ENCODE results near the gene SYNPO2.
"Not testable (repeated sequence)": the region's sequence is repeated elsewhere in the genome, so short reads cannot be mapped to it uniquely, and the experiment has no call there.

SYNPO2 gene

DNA sequence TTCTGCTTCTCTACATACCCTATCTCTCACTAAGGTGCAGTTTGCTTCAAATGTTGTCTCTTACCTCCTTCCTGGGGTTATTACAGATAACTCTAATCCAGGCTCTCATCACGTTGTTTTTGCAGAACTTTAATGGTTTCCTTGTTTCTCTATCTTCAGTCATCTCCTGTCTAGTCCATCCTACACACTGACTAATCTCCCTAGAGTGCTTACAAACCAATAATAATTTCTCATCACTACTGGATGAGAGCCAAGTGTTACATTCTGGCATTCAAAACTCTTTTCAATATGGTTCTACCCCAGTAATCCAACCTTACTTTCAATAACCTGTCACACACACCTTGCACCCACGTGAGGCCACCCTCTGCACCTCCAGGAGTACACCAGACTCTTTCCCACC, 86.1 kb downstream of the SYNPO2 start:
- no peak for DNase-seq (ENCODE audit: low spot score)

DNA sequence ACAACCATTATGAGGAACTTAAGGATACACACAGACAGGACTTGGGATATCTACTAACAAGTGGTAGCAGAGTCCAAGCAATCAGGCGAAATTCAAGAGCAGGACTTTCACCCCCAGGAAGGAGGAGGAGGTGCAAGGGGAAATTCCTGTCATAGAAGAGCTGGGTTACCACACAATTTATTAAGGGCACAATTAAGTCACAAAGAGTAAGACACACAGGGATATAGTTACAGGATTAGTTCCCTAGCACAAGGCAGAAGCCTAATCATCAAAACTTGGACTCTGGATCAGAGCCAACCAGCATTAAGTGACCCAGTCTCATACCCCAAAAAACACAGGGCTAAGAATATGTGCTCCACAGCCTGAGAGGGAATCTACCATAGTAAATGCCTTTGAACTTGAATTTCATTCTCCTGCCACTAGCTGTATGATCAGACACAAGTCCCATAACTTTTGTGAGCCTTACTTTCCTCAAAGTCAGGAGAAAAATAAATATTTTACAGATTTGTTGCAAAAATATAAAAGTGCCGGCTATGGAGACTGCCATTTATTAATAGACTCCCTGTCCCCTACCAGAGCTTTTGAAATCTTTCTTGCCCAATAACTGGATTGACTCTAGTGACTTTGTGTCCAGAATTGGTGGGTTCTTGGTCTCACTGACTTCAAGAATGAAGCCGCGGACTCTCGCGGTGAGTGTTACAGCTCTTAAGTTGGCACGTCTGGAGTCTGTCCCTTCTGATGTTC, 87.0 kb downstream of the SYNPO2 start:
- no peak for DNase-seq (ENCODE audit: low spot score)

DNA sequence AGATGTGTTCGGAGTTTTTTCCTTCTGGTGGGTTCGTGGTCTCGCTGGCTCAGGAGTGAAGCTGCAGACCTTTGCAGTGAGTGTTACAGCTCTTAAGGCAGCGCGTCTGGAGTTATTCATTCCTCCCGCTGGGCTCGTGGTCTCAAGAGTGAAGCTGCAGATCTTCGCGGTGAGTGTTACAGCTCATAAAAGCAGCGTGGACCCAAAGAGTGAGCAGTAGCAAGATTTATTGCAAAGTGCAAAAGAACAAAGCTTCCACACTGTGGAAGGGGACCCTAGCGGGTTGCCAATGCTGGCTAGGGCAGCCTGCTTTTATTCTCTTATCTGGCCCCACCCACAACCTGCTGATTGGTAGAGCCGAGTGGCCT, 87.5 kb downstream of the SYNPO2 start:
- not testable (repeated sequence) for DNase-seq (ENCODE audit: low spot score)

DNA sequence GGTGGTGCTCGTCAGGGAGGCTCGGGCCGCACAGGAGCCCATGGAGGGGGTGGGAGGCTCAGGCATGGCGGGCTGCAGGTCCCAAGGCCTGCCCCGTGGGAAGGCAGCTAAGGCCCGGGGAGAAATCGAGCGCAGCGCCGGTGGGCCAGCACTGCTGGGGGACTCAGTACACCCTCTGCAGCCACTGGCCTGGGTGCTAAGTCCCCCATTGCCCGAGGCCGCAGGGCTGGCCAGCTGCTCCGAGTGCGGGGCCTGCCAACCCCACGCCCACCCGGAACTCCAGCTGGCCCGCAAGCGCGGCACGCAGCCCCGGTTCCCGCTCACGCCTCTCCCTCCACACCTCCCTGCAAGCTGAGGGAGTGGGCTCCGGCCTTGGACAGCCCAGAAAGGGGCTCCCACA, 88.4 kb downstream of the SYNPO2 start:
- DNase-seq (ENCODE audit: low spot score): not testable (repeated sequence)

DNA sequence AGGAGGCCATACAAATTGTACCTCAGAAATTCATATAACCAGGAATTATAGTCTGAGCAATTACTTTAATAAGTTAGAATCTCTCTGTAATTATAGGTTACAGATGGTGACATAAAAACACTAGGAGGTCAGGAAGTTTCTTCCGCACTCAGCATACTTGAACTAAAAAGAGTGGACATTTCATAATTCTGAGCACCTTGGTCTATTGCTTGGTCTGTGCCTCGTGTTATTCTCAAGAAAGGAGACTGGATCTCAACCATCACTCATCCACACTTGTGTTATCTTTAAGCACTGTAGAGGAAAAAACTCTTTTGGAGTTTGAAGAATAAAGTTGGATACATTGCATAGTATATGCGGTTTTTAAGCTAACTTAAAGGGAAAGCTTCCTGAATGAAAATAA, 91.1 kb downstream of the SYNPO2 start:
- DNase-seq (ENCODE audit: low spot score): no peak

DNA sequence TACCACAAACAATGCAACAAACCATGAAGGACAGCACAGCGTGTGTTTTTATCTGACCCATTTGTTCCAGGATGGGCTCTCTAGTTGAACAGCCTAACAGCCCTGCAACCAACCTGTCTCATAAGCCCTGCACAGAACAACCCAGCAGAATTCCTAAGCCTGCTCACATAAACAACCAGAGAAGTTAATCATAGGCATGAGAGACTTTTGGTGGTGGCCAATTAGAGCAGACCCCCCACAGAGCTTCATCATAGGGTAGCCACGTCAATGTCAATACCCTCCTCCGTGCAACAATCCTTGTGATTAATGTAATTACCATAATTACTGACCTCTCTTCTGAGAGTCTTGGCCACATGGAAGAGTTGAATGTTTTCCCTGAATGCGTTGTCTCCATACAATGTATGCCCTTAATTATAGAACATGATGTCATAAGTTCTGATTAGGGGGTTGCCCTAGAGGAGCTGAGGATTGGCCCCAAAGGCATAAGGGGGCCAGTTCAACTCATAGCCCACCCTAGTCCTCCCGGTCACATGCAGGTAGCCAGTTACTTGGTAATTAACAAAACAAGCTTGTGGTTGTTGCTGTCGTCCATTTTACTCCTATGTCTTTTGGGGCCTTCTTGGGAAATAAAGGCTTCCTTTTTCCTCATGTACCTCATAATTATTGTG, 92.7 kb downstream of the SYNPO2 start:
- DNase-seq (ENCODE audit: low spot score): no peak

DNA sequence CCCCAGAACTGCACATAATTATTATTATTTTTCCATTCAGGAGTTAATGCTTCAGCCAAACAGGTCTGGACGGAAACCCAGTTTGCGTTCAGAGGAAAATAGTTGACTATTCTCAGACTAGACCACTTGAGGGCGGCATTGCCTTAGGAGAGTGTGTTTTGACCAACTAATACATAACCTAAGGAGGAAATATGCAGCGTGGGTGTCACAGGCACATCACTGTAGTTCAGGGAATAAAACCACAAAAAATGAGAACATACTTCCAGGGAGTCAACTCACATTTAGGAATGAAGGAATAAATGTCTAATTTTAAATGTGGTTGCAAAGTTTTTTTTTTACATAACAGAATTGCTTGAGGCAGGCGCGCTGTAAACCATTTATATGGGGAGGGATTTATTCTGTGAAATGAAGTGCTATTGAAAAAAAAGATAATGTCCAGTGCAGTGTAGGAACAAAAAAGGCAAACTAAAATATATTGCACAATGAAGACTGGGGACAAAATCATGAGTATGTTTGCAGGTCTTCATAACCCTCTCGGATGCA, 93.3 kb downstream of the SYNPO2 start:
- peak; percentile 57 for DNase-seq (ENCODE audit: low spot score)

DNA sequence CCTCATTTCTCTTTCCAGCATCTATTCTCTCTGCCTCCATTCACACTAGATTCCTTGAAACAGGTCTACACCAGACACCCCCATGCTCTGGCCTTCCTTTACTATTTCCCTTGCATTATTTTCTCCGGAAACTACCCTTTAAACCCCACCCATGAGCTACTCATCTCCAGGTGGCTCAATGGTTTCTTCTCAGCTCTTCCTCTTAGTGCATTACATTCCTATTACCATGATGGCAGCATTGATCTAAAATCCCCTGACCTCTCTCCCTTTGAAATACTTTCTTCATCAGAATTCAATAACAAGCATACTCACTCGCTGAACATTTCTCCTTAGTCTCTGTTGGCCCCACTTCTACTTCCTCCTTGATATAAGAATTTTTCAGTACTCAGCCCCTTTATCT, 94.6 kb downstream of the SYNPO2 start:
- no peak for DNase-seq (ENCODE audit: low spot score)

DNA sequence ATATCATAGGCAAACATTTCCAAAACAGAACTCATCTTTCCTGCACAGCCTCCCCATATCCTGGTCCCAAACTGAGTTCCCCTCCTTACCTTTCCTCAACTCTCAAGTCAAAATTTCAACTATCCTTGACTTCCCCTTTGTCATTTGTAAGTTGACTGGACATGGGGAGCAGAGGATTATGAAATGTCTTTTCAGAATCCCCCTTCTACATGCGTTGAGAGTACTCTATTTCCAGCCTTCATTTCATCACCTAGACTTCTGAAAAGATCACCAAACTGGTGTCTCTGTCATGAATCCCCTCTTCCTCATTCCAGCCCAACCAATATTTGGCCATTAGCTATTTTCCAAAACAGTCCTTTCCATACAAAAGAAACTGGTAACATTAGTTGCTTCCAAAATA, 95.2 kb downstream of the SYNPO2 start:
- no peak for DNase-seq (ENCODE audit: low spot score)

DNA sequence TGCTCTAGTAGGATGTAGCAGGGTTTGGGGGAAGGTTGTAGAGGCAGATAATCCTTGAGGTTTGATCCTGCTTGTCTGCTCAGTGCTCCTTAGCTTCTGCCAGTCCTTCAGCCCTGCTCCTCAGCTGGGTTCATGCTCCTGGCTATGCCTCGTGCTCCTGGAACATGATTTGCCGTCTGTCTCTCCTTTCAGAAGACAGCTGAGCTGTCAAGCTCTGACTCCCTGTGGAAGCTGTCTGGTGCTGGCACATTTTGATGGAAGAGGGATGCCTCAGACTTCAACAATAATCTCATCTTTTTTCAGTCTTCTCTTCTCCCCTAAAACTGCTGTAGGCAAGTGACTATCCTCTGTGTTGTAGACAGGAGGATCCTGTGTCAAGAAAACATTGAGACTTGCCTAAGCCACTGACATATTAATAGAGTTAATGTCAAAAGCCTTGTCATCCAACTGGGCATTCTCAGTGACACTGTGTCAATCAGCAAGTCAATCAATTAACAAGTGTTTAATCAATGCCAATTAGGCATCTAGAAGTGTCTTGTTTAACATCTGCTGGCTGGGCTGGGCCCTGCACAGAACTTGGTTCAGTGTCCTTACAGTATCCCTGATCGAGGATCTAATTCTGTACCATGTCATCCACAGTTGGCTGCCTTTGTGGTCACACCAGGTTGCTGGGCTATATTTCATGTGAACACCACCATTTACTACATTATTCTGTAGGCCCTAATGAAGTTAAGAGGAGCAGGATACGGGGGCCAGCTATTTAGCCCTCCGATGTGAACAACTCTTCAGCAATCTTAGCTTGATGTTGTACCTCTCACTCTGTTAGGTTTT, 96.7 kb downstream of the SYNPO2 start:
- no peak for DNase-seq (ENCODE audit: low spot score)

DNA sequence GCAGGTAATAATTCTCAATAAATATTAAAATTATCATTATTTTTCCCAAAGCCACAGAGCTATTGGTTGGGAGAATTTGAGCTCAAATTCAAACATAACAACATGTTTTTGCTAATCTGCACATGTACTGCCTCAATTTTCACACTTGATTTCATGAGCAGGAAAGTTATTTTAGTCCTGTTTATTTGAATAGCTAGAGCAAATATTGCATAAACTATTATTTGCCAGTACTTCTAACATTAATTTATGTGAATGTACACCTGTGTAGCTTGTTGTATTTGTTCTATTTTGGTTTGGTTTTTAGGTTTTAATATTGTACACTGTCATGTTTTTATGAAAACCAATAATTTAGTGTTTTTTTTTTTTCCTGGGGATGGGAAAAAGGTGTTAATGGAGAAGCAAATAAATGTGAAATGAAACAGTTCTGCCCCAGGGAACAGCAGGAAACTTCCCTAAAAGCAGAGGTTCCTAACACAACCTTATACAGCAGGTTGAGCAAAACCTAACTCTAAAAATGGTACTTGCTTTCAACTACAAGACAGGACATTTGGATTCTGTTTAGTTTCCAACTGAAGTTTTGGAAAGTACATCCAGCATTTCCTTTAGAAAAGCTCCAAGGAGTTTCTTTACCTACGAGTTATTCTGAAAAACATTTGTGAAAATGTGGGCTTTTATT, 99.4 kb downstream of the SYNPO2 start:
- DNase-seq (ENCODE audit: low spot score): no peak

DNA sequence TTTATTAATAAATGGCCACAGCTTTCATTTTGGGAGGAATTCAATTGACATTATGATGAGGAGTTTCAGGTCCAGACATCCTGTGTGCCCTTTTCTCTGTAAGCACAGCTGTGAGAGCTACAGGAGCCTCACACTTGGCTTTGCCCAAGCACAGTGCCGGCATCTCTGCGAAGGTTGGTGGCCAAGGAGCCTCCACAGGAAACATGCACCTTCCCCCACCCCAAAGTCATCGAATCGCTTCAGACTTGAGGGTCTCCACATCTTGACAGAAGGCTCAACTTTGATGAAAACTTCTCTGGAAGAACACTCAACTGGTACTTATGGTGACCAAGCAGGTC, 100.0 kb downstream of the SYNPO2 start:
- no peak for DNase-seq (ENCODE audit: low spot score)

DNA sequence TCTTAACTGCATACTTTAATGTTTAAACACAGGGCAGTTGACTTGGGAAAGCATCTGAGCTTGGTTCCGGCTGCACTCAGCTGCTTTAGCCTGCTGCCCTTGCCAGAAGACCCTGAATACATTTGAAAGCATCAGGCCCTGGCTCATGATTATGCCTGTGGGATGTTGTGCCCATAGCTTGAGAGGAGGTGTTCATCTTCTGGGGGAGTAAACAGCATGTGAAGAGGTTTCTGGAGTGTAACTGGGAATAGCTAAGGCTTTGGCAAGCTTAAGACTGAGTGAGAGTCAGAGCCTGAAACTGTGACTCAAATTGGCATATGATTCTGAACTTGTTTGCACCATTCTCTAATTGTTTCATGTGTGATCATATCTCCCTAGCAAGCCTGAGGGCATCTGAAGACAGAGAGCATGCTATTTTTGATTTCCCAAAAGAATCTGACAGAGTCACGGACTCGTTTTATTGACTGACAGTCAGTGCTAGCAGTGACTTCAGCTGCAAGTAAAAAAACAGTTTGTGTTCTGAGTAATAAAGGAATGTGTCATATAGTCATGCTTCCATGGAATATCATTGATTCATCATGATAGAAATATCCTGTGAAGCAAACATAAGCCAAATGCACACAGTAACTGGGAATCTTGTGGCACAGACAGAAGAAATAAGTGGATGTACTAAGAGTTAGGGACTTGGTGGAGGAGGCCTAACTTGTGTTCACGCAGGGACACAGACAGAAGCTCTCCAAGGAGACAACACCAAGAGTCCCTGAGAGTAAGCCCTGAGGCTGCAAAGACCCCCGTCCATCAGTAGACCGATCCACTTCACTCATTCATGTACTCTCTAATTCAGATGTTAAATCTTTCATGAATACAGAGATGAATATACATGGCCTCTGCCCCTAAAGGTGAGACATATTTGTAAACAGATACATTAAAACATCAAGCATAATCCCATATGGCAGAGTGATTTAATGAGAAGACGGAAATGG, 100.7 kb downstream of the SYNPO2 start:
- DNase-seq (ENCODE audit: low spot score): no peak

DNA sequence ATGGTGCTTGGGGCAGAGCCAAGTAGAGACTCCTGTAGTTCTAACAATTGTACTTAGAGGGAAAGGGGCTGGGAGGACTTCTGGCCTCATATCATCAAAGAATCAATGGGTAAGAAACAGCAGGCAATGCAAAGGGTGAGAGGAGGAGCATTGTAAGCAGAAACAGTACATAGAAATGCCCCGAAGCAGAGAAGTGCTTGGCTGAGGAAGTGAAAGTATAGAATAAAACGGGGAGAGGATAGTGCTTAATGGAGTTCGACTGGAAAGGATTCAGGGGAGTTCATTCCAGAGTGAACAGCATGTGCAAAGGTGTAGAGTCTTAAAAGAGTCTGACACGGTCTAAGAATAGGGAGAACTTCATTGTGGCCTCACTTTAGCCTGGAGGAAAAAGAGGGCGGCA, 103.0 kb downstream of the SYNPO2 start:
- no peak for DNase-seq (ENCODE audit: low spot score)

DNA sequence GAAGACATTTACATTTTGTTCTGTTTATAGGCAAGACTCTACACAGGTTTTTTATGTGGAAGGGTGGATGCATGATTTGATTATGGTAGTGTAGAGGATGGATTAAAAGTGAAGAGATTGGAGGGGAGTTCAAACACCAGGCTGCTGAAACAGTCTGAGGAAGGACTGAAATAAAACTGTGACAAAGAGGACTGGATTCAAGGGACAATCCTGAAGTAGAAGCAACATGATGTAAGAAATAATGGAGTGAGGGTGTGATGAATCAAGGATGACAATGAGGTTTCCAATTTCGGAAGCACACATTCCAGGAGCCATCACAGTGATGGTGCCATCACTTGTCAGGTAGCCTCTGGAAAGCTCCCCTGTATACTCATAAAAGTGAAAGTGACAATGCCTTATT, 103.5 kb downstream of the SYNPO2 start:
- DNase-seq (ENCODE audit: low spot score): no peak

DNA sequence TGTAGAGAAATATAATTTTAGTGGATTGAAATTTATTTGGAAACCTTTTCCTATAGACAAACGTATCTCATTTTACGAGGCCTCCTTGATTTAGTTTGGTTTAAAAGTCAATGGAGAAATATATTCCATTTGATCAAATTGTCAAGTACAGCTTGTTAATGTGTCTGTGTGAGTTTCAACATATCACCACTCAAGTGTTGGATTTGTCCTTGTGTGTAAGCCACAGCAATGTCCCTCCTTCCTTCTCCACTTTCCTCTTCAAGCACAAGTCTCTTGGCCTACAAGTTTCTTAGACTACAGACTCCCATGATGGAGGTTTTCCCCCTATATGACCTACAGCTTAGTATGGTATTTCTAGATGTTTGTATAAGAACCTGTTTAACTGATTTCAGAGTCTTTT, 104.7 kb downstream of the SYNPO2 start:
- no peak for DNase-seq (ENCODE audit: low spot score)

DNA sequence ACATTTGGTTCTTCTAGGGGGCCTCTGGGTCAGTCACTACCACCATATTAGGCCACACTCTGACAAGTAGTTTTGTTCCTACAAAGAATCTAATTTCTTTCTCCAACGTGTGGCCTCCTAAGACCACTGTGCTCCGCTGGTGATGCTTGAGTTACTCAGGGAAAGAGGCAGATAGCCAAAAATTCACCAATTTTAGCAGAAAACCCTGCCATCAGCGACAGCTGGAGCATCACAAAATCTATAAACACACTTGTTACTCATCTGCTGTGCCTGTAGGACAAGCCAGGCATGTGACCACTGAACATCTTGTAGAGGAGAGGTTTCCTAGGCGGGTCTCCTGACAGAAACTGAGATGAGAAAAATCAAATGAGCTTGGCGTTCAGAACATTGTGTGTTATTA, 105.4 kb downstream of the SYNPO2 start:
- DNase-seq (ENCODE audit: low spot score): no peak

DNA sequence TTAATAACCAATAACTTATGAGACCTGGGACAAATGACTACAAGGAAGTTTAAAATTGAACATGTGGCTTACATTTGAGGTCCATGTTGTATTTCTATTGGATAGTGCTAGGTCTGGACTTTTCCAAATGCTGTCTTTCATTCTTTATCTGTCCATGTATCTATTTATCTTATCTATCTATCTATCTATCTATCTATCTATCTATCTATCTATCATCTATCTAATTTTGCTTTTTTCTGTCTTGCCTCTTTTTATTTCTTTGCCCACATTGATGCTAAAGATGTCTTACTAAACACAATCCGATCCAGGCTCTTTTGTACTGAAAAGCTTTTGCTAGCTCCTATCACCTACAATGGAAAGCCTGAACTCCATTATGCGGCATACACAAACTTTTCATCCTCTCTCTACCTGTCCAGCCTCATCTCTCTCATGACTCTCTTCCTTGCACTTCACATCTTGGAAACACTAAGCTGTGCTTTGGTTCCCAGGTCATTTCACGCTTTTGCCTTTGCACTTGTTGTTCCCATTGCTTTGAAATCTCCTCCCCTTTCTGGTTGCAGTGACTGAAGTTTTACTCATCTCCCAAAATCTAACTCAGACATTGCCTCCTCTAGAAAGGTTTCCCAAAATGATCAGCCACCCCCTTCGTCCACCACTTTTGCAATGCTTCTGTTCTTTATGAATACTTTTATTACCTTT, 107.2 kb downstream of the SYNPO2 start:
- no peak for DNase-seq (ENCODE audit: low spot score)

DNA sequence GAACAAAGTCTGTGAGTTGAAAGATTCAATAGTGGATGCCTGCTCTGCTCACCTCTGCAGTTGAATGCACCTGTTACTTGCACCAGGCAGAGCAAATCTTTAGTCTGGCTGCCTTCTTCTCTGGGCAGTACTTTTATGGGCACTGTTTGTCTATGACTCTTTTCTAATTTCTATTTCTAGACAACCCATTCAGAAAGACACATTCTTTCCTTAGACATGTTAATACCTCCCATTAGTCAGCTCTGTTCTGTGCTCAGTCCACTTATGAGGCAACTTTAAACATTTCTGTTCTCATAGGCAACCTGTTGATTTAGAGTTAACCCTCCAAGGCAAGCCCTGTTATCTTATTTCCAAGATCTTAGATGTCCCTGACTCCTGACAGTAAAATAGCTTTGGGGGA, 108.9 kb downstream of the SYNPO2 start:
- no peak for DNase-seq (ENCODE audit: low spot score)

DNA sequence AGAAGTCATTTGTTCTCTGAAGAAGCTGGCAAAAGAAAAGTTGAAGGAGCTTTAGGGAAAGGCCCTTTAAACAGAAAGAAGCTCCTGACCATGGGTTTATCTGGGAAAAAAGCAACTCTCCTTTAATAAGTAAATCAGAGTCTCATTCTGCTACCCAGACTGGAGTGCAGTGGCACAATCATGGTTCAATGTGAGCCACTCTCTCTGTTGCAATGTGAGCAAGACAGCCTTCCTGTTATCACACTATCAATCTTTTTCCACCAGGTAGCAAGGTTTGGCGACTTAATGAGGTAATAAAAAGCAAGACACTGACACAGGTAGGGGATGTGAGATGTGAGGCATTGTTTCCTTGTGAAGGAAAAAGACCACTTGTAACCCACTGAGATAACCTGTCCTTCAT, 111.3 kb downstream of the SYNPO2 start:
- no peak for DNase-seq (ENCODE audit: low spot score)

DNA sequence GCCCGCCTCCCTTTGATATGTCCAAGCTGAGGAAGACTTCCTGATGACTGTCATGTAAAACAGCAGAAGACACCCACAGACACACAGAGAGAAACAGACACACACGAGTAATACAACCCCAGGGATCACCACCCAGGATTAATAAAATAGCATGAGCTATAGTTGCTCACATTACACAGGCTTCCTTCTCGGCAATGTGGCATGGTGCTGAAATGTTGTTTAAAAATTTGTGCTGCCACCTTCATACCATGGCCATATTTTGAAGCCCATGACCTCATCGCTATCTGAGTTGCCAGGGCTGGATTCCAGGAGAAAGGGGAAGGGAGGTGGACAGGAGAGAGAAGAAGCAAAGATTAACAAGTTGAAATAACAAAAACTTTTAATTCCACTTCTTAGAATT, 111.7 kb downstream of the SYNPO2 start:
- no peak for DNase-seq (ENCODE audit: low spot score)
